Activated CD4-positive, alpha-beta T cell treated with anti-CD3 and anti-CD28 coated beads, Interleukin-2, amount 50 U/mL, for 24 hours (primary cell): ENCODE measurements around the gene KCNN3.

Experiments used
- DNase-seq, 2 donors: peaks; one replicate each; pipeline ENCODE4 v3.0.0-alpha.2; 2020; ENCODE audit warnings: low read depth in 1 of 2, low spot score in 1 of 2

The KCNN3 gene

GRCh38 chr1:154880671-154881070 is 10.6 kb upstream of the KCNN3 start:
- no peak for DNase-seq

GRCh38 chr1:154879038-154879421 is 8.9 kb upstream of the KCNN3 start:
- DNase-seq = no peak

- DNase-seq = peak; percentile 60 to 66
Measured at GRCh38 chr1:154878371-154879037, 8.4 kb upstream of the KCNN3 start.

- DNase-seq = no peak
Measured at GRCh38 chr1:154877370-154877974, 7.4 kb upstream of the KCNN3 start.

GRCh38 chr1:154876842-154877369 is 6.8 kb upstream of the KCNN3 start:
- DNase-seq = no peak

GRCh38 chr1:154874465-154874864 is 4.4 kb upstream of the KCNN3 start:
- no peak for DNase-seq

GRCh38 chr1:154873321-154873950 is 3.4 kb upstream of the KCNN3 start:
- no peak for DNase-seq

GRCh38 chr1:154871374-154871773 is 1.3 kb upstream of the KCNN3 start:
- DNase-seq = no peak

- no peak for DNase-seq
Measured at GRCh38 chr1:154870734-154871133, 653 bp upstream of the KCNN3 start.

GRCh38 chr1:154869351-154870114 is 548 bp downstream of the KCNN3 start:
- no peak for DNase-seq

- no peak for DNase-seq
Measured at GRCh38 chr1:154867841-154868605, 2.1 kb downstream of the KCNN3 start.

- peak in 1 of 2 donors; percentile 18 for DNase-seq
Measured at GRCh38 chr1:154867064-154867825, 2.8 kb downstream of the KCNN3 start.

- no peak for DNase-seq
Measured at GRCh38 chr1:154866257-154867063, 3.6 kb downstream of the KCNN3 start.

GRCh38 chr1:154865442-154866256 is 4.4 kb downstream of the KCNN3 start:
- DNase-seq = no peak

GRCh38 chr1:154864189-154864975 is 5.7 kb downstream of the KCNN3 start:
- no peak for DNase-seq

GRCh38 chr1:154863315-154864174 is 6.5 kb downstream of the KCNN3 start:
- DNase-seq = no peak

GRCh38 chr1:154862907-154863306 is 7.2 kb downstream of the KCNN3 start:
- no peak for DNase-seq
